Activated naive CD4-positive, alpha-beta T cell (primary cell): ENCODE data around the gene ZBTB9.
A peak's percentile ranks its signal among the peaks of the same experiment; 100 is the strongest.

Experiments used
- DNase-seq, 4 experiments: peaks; one replicate each; lab custom pipeline; 2025; lab: John Stamatoyannopoulos, UW

ZBTB9 gene

DNA sequence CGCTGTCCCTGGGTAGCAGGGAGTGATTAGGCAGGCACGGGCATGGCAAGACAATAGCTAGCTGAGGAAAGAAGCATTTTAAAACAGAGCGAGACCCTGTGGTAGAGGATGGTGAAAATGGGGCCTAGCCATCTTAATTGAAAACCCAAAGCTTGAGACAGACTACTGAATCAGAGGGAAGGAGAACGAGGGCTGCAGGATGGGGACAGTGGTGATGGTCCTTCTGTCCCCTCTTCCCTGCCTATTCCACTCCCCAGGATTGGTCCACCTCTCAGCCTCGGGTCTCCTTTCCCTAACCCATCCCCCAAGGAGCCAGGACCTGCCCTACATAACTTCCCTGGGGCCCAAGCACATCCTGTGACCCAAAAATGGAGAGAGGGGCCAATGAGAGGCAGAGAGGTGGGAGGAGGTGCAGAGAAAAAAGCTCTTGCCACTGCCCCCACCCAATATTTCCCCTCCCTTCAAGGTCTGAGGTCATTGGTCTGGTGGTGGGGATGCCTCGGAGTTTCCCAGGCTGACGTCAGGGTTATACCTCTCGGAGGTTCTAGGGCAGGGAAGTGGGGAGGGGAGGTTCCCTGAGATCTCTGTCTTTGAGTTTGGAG lies 35.6 kb upstream of the ZBTB9 start:
- no peak for DNase-seq

DNA sequence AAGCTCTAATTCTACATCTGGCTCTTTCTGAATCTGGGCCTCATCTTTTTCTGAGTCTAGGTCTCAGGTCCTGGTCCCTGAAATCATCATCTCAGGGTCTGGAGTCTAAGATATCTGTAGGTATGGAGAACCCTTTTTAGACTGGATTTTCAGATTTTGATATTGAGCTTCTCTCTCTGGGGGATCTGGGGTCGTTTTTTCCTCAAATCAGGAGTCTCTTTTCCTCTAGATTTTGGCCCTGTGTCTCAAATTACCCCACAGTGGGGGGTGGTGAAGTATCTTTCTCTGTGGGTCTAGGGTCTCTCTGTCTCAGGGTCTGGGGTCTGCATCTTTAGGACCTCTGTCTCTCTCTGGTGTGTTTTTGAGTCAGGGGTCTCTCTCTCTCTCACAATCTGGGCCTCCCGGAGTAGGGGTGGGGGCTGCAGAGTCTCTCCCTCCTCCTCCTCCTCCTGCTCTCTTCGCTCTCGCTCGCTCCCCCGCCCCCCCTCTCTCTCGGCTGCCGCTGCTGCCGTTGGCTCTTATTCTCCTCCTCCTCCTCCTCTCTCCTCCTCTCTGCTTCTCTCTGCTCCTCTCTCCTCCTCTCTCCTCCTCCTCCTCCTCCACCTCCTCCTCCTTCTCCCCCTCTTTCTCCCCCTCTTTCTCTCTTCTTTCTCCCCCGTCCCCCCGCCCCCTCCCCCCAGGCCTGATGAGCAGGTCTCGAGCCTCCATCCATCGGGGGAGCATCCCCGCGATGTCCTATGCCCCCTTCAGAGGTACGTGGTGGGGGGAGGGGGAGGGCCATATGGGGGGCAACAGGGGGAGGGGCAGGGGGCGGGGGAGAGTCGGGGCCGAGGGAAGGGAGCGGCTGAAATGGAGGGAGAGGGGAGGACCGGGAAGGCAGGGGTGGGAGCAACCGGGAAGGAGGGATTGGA lies 34.5 kb upstream of the ZBTB9 start, which contains the start of gene SYNGAP1:
Gene SYNGAP1 (plus strand): TSS at position 486 of the 911 bp plus-strand sequence. CDS start 200 bp downstream, at position 686.
- peak in 2 of 4 experiments; percentile 41 to 52 for DNase-seq

DNA sequence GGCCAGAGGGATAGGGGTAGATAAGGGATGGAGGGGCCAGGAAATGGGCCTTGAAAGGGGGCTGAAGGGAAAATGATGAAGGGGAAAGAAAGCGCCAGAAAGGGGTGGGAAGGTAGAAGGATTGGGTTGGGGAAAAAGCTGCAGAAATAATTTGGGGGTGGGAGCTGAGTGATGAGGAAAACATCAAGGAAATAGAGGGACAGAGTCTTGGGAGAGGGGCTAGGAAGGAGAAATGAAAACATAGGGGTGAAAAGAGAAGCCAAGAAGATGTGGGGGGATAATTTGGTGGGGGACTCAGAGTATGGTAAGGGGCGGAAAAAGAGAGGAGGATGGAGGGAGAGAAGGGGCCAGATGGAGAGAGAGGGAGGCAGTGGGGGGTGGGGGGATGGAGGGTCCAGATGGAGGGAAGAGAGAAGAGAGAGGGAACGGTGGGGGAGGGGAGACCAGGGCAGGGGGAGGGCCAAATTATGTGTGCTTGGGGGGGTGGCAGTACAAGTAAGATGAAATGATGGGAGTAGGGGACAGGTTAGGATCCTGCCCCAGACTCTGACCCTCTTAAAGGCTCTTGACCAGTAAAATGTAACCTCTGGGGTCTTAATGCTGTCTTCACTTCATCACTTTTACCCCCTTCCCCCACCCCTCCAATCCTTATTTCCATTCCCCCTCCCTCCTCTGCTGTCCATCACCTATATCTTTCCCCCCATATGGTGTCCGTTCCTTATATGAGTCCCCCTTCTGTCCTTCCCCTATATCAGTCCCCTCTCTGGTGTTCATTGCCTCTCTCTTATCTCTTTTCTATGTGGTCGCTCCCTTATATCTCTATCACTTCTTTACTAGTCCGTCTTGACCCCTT lies 33.7 kb upstream of the ZBTB9 start:
- DNase-seq, result no peak

DNA sequence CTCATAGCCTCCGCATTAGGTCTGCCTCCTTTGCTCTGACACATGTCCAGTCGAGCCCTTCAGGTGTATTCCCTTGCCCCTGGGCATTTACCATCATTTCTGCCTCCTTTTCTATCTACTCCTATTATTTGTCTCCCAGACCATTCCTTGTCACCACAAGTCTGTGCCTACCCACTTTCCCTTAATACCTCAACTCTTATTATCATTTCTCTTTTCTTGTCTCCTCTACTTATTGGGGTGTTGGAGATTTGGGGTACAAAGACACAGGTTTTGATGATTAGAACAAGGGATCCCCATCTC lies 33.1 kb upstream of the ZBTB9 start:
- no peak for DNase-seq

DNA sequence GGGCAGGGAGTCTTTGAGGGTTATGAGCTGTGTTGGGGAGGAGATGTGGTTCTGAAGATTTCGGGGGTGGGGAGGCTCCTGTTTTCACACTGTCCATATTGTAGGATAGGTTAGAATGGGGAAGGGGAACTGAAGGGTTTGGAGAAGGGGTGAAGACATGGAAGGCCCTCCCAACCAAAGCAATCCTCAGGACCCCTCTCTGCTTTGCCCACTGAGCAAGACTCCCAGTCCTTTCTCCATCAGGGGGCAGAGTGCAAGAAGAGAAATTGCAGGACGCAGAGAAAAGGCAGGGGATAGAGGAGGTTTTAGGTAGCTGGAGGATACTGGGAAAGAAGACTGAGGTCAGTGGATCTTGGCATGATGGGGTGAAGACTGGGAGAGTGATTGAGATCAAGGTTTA lies 30.6 kb upstream of the ZBTB9 start:
- no peak for DNase-seq

DNA sequence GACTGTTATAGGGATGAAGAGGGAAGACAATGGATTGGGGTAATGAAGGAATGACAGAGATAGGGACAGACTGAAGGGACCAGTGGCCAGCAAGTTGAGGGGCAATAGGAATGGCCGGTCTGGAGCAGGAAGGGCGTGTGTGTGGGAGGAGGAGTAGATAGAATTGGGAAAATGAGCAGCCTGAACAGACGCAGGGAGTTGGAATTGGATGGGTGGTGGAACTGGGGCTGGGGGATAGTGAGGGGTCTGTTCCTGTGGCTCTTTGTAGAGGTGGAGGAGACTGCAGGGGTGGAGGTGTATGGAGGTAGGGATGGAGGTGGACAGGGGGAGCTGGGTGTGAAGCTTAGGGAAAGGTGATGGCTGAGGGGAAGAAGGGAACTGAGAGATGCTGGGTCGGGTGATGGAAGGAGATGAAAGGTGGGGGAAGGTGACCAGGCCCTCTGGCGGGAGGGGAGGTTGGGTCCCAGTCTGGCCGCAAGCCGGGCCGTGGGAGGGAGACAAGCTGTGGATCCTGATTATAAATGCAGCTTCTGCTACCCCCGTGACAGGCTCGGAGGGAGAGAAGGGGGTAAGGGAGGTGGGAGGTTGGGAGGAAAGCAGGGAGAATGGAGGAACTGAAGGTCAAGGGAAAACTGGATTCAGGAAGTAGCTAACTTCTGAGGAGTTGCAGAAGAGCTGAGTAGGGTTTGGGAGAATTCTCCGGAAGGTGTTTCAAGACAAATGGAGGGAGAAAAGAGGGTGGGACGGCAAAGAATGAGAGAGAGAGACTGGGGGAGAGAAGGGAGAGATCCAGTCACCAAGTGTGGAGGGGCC lies 29.3 kb upstream of the ZBTB9 start:
- no peak for DNase-seq

DNA sequence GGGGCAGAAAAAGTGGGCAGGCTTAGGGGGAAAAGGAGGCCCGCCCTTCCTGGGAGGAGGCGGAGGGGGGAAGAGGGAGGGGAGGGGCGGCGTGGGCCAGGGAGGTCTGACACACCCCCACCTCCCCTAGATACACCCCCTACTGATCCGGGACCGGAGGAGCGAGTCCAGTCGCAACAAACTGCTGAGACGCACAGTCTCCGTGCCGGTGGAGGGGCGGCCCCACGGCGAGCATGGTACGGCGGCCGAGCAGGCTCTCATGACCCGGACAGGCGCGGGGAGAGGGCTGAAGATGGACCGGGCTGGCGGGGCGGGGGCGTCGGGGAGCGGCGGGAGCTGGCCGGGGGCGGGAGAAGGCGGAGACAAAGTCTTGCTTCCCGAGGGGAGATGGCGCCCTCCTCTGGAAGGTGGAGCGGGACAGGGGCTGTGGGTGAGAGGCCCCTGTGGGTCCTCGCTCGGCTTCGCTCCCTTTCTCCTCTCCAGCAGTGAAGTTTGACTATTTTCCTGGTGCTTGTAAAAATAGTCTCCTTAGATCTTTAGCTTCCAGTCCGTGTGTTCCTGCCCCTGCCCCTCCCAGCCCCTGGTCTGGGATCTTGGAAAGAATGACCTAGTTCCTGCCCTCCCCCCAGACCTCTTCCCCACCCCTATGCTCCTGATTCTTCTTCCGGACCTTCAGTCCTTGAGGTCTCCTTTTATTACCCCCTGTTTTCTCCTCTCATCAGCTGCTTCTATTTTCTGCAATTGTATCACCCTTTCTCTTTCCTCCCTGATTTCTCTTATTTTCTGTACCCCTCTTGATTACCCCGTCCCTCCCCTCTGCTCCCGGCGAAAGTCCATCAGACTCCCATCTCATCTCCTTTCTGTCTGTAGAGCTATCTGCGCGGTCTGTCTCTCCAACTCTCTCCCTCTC lies 28.5 kb upstream of the ZBTB9 start:
- peak; percentile 29 to 80 (median 64) for DNase-seq

DNA sequence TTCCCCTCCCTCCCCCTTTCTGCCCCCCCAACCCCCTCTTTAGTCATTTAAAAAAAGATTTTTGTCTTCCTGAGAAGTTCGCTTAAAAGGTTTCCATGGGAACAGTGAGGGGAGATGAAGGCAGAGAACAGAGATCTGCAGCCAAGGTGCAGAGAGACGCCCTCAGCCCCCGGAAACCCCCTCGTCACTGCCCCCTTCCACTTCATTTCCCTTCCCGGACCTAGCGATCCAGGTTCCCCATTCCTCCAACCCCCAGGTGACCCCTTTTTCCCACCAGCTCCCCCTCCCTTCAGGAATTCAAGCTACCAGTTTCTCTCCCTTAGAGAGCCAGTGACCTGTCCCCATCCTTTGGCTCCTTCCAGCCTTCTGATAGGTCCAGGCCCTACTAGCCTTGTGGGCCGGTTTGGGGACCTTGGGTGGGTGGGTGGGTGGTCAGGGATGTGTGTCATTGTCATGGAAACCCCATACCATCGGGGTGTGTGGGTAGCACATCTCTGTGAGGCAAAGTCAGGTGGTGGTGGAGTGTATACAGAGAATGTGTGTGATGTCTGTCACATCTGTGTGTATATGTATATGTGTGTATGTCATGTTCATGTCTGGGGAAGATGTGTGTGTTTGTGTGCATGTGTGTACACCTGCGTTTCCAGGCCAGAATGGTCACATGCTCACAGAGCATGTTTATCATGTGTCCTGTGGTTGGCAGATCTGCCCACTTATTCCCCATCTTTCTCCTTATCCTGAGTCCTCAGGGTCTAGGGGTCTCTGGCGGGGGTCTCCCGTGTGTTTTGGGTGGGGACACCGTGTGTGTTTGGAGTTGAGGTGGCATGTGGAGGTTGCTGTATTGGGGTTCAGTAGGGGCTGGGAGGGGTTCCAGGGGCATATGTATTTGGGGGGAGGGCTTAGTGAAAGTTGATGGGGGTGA lies 27.5 kb upstream of the ZBTB9 start:
- DNase-seq, result no peak

DNA sequence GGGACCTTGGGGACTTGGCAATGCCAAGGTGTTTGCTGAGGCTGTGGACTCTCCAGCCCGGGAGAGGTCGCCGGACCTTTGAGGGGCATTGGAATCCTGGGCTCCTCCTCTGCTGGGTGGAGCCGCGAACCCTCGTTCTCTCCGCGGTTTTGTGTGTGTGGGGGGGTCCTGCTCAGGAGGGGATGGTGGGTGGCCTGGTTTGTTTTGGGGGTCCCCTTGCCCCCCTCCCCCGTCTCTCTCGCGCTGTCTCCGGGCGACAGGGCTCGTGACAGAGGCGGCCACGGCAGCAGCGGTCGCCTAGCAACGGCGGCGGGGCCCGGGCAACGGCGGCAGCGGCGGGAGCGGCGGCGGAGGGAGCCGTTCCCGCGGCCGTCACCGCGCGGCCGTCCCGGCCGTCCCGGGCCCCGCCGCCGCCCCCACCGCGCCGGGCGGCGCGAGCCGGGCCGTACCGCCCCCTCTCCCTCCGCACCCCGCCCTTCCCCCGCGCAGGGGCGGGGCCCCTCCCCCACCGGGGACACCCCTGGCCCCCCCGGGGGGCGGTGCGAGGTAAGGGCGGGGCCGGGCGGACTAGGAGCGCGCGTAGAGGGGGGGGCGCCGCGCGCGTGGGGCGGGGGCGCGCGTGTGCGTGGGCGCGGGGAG lies 26.7 kb upstream of the ZBTB9 start:
- DNase-seq, result peak in 2 of 4 experiments; percentile 29 to 65

DNA sequence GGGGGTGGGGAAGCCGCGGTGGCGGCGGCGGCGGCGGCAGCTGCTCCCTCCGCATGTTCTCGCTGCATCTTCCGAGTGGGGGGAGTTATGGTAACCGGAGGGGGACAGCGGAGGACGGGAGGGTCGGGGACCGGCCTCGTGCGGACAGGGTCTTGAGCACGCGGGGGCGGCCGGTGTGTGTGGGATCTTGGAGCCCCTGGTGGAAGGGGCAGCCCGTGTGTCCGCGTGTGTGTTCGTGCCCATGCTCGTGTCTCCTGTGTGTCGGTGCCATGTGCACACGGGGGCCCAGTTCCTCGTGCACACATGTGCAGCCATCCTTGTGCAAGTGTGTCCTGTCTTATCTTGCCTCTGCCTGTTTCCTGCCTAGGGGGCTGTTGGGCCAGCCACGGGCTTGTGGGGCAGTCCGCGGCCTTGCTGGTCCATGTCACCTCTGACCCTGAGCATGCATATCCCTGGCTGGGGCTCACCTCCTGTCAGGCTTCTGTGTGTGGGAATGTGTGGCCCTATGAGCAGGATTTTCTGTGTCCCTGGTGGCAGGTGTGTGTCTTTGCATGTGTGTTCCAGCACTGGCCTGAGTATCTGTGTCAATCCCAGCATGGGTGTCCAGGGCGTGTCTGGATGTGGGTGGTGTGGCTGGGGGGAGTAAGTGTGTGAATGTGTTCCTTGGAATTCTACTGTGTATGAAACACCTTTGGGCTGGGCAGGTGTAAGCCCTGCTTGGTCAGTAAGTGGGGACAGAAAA lies 26.0 kb upstream of the ZBTB9 start:
- DNase-seq, result no peak

DNA sequence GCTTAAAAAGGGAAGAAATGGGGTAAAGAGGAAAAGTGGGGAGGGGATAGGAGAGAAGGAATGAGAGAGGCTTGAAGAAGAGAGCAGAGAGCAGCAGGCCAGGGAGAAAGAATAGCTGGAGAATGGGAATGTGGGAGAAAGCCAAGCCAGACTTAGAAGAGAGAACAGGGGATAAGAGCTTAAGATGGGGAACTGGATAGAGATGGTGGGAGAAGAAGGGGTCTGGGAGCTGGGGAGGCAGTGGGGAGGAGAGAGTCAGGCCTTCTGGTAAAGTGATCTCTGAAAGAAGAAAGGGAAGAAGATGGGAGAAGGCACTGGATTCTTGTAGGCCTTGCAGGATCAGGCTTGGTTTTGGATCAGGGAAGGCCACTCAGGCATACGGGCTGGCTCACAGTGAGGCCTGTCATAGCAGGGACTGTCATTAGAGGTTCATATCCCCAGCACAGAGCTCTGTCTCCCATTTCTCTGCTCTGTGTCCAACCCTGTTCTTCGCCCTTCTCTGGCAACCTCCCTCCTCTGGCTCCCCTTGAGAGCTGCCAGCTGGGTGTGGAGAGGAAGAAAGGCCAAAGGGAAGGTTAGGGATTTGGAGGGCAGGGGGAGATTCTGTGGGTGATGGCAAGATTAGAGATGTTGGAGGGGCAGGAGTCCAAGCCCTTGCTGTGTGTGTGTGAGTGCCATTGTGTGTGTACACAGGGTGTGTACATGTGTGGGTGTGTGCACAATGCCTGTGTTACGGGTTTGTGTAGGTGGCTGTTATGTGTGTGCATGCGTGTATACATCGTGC lies 25.2 kb upstream of the ZBTB9 start:
- DNase-seq, result no peak

DNA sequence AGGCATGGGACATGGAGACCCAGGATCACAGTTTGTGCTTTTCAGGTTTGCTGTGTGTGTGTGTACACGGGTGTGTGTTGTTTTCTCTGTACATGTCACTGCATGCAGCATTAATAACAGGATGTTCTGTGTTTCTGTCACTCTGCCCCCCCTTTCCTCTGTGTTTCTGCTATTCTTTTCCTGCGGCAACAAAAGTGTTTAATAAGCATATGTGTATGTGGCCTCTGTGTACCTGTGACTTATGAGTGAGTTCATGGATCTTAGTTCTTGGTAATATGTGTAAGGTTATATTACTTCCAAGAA lies 24.7 kb upstream of the ZBTB9 start:
- DNase-seq, result no peak

DNA sequence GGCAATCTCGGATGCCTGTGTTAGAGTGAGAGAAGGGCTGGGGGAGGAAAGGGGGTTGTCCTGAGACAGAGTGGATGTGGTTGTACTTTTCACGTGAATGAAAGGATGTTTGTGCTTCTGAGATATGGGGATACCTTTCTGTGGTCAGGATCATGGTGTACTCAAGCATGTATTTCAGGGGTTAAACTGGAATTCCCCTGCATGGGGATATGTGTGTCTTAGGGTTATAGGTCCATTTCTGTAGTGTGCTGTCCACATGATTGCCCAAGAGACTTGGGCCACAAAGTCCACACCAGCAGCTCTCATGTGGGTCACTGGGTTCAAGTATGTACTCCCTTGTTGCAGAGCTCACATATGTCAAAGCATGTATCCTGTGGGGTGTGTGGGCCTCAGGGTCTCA lies 24.0 kb upstream of the ZBTB9 start:
- DNase-seq, result no peak

DNA sequence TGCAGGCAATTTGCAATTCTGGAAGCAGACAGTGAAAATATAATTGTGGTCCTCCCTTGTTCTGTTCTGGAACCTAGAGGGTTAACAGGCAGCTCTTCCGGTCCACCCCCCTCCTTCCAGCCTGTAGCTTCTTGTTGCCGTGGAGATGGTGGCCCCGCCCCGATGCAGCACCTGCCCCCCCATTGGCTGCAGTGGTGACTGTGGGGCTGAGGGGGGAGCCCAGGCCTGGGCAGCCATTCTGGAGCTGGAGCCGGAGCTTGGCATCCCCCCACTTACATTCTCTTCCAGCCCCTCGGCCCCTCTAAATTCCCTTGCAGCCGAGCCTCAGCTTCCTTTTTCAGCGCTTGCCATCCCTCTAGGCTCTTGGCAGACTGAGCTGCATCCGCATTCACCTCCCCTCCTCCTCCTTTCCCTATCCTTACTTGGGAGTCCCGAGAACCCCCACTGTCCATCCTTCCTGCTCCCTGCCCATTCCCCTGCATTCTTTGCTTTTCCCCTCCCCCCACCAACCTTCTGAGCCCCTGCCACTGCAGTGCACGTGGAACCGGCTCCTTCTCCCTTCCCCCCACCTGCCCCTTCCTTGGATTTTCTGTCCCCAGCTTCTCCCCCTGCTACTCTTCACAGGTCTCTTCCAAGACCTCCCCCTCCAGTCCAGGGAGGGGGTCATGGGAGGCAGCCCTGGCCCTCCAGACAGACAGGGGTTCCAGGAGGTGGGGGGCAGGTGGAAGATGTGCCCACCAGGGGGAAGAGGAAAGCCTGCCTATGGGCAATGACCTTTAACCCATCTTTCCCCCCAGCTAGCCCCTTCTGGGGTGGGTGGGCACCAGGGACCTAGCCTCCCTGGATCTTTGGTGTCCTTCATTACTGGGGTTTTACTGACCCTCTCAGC lies 23.1 kb upstream of the ZBTB9 start:
- peak; percentile 36 to 81 (median 57) for DNase-seq

DNA sequence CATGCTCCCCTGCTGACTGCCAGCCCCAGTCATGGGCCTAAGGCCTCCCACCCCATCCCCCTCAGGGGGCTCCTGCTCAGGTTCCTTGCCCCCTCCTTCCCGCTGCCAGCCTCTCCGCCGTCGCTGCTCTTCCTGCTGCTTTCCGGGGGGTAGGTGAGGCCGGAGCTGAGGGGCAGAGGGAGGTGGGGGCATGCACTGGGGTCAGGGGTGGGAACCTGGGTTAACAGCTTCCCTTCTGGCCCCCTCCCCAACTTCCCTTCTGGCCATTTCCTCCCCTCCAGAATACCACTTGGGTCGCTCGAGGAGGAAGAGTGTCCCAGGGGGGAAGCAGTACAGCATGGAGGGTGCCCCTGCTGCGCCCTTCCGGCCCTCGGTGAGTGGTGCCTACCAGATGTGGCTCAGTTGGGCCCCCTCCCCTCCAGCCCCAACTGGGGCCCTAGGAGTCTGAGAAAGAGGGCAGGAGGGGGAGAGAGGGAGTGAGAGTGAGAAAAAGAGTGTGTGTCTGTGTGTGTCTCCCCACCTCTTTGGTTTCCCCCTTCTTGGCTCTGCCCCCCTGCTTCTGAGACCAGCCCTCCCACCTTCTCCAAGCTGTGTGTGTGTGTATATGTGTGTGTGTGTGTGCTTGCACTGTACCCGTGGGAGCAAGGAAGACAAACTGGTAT lies 22.4 kb upstream of the ZBTB9 start:
- no peak for DNase-seq

DNA sequence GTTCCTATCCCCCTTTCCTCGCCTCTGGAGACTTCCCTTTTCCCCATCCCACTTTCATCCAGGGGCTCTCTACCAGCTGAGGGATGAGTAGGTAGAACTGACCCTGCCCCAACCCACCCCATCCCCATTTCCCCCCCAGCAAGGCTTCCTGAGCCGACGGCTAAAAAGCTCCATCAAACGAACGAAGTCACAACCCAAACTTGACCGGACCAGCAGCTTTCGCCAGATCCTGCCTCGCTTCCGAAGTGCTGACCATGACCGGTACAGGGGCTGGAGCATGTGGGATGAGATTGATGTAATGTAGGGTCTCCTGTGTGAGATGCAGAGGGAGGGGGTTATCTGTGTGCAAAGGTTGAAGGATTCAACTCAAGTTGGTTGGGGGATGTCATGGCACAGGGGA lies 21.8 kb upstream of the ZBTB9 start:
- no peak for DNase-seq
